HG03432 (cell line): ENCODE measurements around the gene PRDM1.

Experiments
- ATAC-seq: cut with Tn5 transposase; IDR thresholded peaks from one replicate; pipeline ENCODE4 v1.9.1; 2021; ENCODE audit warnings: mild to moderate bottlenecking, moderate library complexity; ENCODE audit not compliant: unreplicated experiment

The PRDM1 gene

DNA sequence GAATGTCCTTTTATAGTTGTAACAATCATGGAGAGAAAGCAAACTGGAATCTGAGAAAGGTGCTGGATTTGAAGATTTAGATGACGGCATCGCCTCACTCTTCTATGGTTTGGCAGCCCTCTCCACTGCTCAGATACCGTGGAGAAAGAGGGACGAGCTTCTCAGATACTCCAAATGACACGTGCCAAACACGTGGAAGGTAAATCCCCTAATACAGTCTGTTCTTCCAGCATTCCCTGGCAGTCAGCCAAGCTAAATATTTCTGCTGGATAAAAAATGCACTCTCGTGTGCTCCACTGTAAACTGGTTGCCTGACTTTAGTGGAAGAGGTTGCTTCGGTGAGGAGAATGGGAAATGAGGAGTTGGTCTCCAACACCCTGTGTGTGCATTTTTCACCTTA, 16.7 kb upstream of the PRDM1 start:
- no peak for ATAC-seq

DNA sequence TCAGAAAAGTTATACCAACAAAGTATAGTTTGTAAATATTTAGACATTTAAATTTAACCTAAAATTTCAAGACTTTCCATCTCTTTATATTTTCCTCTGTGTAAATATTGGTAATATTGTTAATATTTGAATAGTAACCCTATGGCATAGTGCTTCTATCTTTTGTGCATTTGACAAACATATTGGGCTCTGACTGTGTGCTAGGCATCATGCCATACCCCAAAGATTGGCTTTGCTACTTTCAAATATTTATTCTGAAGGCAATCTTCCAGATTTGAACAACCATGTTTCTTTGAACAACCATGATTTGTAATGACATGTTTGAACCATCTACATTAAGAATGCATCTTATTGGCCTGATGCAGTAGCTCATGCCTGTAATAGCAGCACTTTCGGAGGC, 15.5 kb upstream of the PRDM1 start:
- no peak for ATAC-seq

DNA sequence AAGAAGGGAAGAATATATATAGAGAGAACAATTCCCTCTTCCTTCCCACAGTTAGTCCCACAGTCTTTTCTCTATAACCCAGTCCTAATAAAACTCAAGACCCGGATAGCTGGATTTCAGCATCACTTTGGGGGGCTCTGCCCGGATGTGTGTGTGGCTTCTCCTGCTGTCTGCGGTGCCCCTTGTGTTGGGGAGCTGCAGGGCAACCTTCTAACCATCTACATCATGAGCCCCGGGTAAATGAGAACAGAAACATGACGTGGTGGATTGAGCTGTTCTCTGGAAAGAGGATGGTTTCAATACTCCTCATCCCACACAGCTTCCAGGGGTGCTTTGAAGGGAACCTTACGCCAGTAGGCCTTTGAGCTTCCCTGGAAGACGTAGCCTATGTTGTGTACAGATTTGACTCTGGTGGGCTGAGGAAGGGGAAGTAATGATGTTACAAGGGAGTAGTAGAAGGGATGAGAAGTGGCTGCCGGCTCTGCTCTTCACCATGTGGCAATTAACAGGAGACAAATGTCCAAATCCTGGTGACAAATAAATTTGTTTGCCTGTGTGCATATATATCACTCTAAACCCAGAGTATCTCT, 13.5 kb upstream of the PRDM1 start:
- no peak for ATAC-seq

DNA sequence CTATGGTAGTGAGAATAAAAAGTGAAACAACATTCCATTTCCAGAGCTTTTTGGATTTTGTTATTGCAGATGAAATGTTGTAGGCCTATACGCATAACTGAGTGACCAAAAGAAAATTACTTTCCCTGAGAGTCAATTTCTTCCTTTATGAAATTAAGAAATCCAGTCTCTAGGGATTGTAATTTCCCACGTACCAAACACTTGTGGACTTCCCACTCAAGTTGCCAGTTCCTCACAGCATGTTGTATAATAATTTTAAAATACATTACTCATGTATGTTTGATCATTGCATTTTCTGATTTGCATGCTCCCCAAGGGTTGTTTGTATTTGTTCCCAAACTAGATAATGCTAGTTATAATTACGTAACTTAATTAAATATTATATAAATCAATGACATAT, 12.0 kb upstream of the PRDM1 start:
- ATAC-seq, result no peak

DNA sequence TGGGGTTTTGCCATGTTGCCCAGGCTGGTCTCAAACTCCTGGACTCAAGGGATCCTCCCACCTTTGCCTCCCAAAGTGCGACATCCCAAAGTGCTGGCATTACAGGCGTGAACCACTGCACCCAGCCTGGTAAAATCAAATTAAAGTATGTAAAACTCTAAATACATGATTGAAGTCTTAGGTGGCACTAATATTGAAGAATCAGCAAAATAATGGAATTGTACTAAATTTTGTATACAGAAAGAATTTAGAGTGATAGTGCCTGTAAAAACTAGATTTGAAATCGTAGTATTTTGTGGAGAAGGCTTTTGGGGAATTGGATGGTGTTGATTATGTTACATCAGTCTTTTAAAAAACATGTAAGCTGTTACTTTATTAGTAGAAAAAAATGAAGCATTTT, 10.0 kb upstream of the PRDM1 start:
- no peak for ATAC-seq

- no peak for ATAC-seq
These were observed 9.0 kb upstream of the PRDM1 start for GRCh38 chr6:106077170-106077569.

DNA sequence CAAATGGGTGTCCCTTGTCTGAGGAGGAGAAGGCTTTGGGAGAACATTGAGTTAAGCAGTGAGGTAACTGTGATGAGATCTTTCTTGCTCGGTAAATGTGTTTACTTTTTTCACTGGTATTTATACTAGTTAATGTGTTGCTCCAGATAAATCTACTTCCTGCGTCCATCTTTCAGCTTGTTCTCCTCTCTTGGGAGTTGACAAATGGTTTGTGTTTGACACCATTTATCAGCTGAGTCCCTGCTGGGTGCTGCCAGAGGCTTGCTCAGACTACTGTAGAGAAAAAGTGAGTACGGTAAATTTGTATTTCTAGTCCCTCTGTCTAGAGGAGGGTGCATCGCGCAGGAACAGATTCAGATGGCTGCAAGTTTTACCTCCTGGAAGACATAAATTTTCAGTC, 8.3 kb upstream of the PRDM1 start:
- no peak for ATAC-seq

DNA sequence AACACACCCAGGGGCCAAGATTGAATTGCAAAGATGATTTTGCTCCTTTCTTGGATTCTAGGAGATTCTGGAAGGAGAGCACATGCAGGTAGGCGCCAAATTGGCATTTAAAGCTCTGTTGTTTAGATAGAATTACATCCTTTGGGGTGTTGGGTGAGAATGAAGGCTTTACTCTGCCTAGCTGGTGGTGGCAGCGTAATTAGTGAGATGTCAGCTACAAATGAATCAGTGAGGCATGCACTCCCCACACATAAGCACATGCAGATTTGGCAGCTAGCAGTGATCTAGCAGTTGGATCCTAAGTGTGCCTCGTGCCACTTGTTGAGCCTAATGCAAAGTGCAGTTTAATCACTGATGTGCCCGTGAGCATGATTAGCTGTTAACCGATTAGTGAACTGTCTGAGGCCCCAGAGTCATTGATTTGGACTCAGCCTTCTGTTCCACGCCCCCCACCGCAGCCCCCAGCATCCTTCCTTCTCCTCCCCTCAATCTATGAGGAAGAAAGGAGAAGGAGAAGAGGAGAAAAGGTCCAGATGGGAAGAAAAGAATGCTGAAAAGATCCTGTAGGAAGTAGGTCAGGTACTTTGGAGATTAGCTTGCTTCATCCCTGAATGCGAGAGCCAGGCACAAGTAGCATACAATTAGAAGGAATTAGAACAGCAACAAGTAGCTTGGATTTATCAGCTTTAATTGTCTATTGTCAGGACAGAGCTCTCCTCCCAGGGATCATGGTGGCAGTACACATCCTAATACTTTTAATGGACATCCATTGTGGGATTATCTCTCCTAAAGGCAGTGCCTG, 6.0 kb upstream of the PRDM1 start:
- no peak for ATAC-seq

DNA sequence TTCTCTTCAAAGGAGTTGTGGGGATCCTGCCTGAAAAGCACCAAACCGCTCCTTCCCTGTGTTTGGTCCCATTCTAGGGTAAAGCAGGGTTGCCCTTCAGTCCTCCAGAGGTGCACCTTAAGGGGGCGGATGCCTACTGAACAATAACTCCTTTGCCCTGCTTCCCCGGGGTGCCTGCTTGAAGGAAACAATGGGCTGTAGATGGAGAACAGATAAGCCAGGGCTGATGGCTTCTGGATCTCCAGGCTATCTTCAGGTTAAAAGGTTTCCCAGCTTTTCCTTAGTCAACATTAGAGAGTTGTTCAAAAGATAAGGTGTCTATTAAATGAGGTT, 5.4 kb upstream of the PRDM1 start:
- ATAC-seq, result no peak

DNA sequence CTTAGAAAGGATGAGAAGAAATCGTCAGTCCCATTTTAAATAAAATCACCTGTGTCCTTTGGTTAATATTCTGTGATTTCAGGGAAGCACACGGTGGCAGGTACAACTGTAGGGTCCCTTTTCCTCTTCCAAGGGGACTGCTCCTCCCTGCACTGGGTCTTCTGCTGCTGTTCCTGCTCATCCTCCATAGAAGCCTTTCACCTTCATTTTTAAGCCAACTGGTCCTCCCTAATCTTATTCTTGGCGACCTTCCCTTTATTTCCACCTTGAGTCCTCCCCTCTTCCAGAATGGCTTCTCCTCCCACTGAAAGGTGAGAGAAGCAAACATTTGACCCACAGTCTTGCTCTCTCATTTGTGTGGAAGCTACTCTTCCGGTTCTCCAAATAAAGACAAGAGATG, 4.4 kb upstream of the PRDM1 start:
- no peak for ATAC-seq

DNA sequence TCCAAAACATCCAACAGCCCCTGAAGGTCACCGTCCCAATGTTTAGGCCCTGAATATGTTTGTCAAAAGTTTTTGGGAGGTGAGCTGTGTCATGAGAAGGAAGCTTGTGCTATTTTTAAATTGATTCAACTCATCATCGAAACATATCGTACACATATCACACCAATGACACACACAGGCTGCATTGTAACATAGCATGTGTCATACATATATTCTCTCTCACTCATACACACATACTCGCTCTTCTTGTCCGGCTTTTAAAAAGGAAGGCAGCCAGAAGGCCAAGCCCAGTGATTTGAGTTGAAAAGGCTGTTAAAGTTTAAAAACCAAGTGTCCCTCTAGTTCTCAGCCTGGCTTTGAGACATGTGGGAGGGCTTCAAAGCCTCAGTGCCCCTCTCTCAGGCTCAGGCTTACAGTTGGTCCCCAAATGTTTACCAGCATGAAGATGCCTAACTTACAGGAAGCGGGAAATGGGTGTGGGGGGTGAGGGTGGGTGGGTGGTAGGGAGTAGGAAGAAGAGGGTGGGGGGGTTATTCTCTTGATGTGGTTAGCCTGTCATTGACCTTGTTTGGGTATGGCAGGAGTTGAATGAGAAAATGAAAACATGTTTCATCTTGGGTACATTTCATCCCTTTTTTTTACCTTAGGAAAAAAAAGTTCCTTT, 3.3 kb upstream of the PRDM1 start:
- ATAC-seq, result no peak

DNA sequence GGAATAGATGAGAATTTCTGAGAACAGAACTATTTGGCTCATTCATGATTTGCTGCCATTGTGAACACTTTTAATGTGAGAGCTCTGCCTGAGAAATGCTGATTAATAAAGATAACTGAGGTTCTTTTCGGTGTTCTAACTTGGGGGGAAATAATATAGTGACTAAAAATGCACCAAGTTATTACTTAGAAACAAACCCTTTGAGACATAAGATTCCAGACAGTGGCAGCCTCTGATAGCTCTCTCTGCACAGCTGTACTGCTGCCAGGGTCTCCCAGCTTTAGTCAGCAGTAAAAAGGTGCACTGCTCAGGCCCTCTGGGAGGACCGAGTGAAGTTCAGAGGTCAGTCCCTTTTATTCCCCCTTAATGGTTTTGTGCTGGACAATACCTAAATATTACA, 2.5 kb upstream of the PRDM1 start:
- peak; percentile 28 for ATAC-seq

GRCh38 chr6:106084106-106084988, 1.8 kb upstream of the PRDM1 start:
- peak; percentile 71 for ATAC-seq

- no peak for ATAC-seq
These were observed 996 bp upstream of the PRDM1 start for GRCh38 chr6:106084989-106085691.

DNA sequence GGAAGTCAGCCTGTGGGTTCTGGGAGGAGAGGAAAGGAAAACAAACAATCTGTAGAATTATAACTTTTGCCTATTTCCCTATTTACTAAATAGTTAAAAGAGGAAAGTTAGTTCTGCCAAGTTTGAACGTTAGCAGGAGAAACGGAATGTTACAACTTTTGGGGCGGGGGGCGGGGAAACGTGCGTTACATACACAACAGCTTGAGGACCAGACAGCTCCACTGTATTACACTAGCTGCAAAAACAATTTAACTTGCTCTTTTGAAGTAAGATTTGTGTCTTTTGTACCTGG, 498 bp upstream of the PRDM1 start:
- no peak for ATAC-seq

GRCh38 chr6:106086814-106087175, 659 bp downstream of the PRDM1 start:
- no peak for ATAC-seq

- ATAC-seq, result no peak
These were observed 1.6 kb downstream of the PRDM1 start for GRCh38 chr6:106087548-106088325.

GRCh38 chr6:106090001-106090400, 3.9 kb downstream of the PRDM1 start:
- no peak for ATAC-seq

DNA sequence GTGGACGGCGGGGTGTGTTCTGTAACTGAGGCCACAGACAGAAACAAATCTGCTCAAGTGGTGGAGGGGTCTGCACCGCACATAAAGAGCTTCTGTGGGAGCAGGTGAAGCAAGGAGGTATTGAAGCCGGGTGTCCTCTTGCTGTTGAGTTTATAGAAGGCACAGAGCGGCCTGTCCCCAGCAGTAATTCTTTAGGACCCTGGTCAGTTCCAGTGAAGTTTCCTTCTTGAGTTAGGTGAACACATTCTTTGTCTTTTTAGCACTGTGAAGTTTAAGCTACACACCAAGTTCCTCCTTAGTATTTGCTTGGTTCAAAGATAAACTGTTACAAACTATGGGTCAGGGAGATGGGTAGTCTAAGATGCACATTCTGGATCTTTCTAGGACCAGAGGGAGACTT, 6.1 kb downstream of the PRDM1 start:
- no peak for ATAC-seq

- ATAC-seq, result no peak
These were observed 8.3 kb downstream of the PRDM1 start for GRCh38 chr6:106094261-106094963.
